Coronary artery (tissue), 2 donors: Measurements from ENCODE around the gene ZBTB26.
A peak's percentile ranks its signal among the peaks of the same experiment; 100 is the strongest.

Source experiments
- DNase-seq: peaks from one replicate; pipeline ENCODE4 v3.0.0-alpha.2; 2017; ENCODE audit warnings: low spot score
- H3K27ac ChIP-seq, 2 donors: fragments of 200-600 bp; sonication (generic); one replicate each; pipeline ENCODE4 v1.5.1; 2016 to 2019
- H3K4me3 ChIP-seq: fragments of 200-600 bp; sonication (generic); 2 replicates; pipeline ENCODE4 v1.5.1; 2016; ENCODE audit warnings: mild to moderate bottlenecking, moderate library complexity
- CTCF ChIP-seq: fragments of 200-600 bp; sonication (generic); IDR thresholded peaks from one replicate; pipeline ENCODE4 v1.5.1; 2019; ENCODE audit warnings: antibody characterized with exemption

The ZBTB26 gene

DNA sequence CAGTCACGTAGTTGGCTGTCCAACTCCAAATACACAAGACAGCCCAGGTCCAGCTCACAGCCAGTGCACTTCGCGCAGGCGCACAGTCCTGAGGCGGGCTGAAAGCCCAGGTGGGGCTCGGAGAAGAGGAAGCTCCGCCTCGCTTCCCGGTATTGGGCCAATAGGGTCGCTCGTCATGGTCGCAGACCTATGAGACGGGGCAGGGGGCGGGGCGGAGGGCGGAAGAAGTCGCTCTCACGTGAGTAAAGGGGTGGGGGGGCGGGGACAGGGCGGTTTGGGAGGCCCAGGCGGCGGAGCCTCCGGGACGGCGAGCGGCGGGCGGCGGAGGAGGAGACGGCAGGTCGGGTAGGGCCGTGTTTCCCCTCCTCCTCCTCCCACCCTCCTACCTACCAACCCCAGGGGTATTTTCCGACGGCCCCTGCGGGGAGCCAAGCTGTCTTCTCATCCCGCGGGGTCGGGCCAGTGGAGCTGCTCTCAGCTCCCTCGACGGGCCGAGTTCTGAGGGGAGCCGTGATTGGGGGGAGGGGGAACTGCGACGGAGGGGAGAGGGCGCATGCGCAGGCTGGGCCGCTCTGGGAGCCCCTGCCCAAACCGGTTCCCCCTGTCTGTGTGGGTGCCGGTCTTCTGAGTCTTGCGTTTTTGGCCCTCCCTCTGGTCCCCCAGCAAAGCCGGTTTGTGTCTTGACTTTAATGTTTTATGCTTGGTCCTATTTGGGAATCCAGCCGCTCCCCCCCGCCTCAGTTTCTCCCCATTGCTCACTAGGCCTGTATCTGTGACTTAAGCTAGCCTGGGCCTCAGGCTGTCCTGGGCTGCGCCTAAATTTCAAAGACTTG is 9.7 kb upstream of the ZBTB26 start, which contains the start of gene RABGAP1:
Gene RABGAP1, plus strand, starts transcription at position 272 of the 833 bp plus-strand sequence. CDS start 16,040 bp downstream, outside the sequence.
- Histone ChIP-seq H3K27ac (peak within 1 kb of the TSS; percentile 81 to 97), H3K4me3 (peak within 1 kb of the TSS; percentile 95)
- DNase-seq: peak; percentile 99
- no peak for TF ChIP-seq CTCF

GRCh38 chr9:122940454-122940748 is 9.1 kb upstream of the ZBTB26 start:
- no peak for TF ChIP-seq CTCF
- DNase-seq: no peak
- Histone ChIP-seq H3K4me3 (peak overlapping the region; percentile 95), H3K27ac (peak overlapping the region; percentile 81 to 82)

DNA sequence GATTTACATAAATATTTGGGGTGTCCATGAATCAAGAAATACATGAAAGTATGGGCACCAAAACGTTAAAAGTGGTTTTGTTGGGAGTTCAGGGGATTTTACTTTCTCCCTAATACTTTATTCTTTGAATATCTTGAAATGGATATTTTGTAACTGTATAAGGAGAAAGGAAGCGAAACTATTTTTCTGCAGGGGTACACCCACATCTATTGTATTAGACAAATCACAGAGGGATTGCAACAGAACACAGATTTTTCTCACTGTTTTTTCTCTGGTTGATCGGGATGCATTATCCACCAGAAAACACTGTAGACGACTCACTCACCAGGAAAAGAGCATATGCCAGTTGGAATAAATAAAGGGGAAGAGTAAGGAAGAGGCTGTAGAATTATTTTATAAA is 8.3 kb upstream of the ZBTB26 start:
- H3K27ac ChIP-seq: no peak overlapping the region
- TF ChIP-seq CTCF: no peak
- no peak for DNase-seq
- no peak overlapping the region for H3K4me3 ChIP-seq

DNA sequence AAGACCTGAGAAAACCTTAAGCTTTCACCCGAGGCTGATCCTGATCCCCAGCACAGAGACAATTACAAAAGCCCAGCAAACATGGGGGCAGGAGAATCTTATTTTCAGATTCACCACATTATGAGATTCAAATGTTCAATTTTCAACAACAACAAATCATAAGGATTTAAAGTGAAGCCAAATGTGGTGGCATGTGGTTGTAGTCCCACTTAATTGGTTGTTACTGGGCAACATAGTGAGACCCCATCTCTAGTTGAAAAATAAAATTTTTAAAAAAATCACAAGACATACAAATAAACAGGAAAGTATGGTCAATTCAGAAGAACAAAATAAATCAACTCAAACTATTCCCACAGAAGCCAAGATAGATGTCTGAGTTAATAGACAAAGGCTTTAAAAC is 5.6 kb upstream of the ZBTB26 start:
- no peak for TF ChIP-seq CTCF

DNA sequence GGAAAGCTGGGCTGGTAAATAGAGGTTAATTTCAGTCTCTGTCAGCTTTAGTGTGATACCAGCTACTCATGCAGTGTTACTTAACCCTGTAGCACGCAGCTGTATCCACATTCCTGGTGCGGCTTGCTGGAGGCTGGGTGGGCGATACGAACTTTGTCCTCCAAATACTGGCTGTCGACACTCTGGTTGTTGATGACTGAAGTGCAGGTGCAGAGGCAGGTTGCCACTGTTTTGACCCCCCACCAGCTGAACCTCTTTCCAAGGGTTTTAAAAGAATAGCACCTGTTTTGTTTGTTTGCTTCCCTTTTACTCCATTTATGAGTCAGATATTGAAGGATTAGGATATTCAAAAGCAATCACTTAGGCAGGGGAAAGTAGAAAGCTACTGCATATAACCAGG is 5.2 kb upstream of the ZBTB26 start:
- Histone ChIP-seq H3K4me3 (no peak overlapping the region), H3K27ac (no peak overlapping the region)
- no peak for TF ChIP-seq CTCF
- DNase-seq: no peak

More for the DNA sequence above, 5.6 kb upstream of the ZBTB26 start:
- no peak overlapping the region for H3K27ac ChIP-seq
- DNase-seq: no peak
- H3K4me3 ChIP-seq: no peak overlapping the region

- Histone ChIP-seq H3K27ac (peak overlapping the region; percentile 59 to 85), H3K4me3 (peak overlapping the region; percentile 76)
- TF ChIP-seq CTCF: no peak
- DNase-seq: no peak
Observed at GRCh38 chr9:122930541-122931225, 629 bp downstream of the ZBTB26 start.
